Measurements from ENCODE around the gene ZGRF1. TPM values are rescaled to one million over a fixed set of nuclear protein-coding genes. Genes with fewer than 3 reads are reported as not detected.

The ZGRF1 gene
- total RNA-seq, 1 donor from 2014 or later = 2.7 TPM

- no peak for DNase-seq
- no peaks in the 10 kb centered on the region for H3K27me3 ChIP-seq (ENCODE audit: low read depth)
- no peak for TF ChIP-seq CTCF (IDR thresholded peaks at IDR 0.05; ENCODE audit: borderline replicate concordance)
- intact Hi-C loops (cut with micrococcal nuclease) = no loop called here
- H3K9me3 ChIP-seq (replicated peaks) = no peaks in the 10 kb centered on the region
- H3K4me3 ChIP-seq = no peak overlapping the region
- no peak overlapping the region for H3K27ac ChIP-seq (replicated peaks)
- H3K4me1 ChIP-seq = no peaks in the 10 kb centered on the region
- H3K36me3 ChIP-seq = peaks cover 22% of the 10 kb centered on the region
Observed at GRCh38 chr4:112585977-112586736, 50.6 kb downstream of the ZGRF1 start.

GRCh38 chr4:112567536-112567935 is 69.2 kb downstream of the ZGRF1 start:
- Histone ChIP-seq H3K36me3 (no peaks in the 10 kb centered on the region), H3K4me1 (no peaks in the 10 kb centered on the region), H3K4me3 (no peak overlapping the region), H3K27me3 (ENCODE audit: low read depth) (no peaks in the 10 kb centered on the region), H3K9me3 (replicated peaks) (no peaks in the 10 kb centered on the region), H3K27ac (replicated peaks) (no peak overlapping the region)
- intact Hi-C loops (cut with micrococcal nuclease) = no loop called here
- no peak for TF ChIP-seq CTCF (IDR thresholded peaks at IDR 0.05; ENCODE audit: borderline replicate concordance)
- DNase-seq = no peak

GRCh38 chr4:112564706-112565270 is 71.9 kb downstream of the ZGRF1 start:
- H3K4me1 ChIP-seq = no peaks in the 10 kb centered on the region
- H3K27me3 ChIP-seq (ENCODE audit: low read depth) = no peaks in the 10 kb centered on the region
- no peak overlapping the region for H3K27ac ChIP-seq (replicated peaks)
- H3K4me3 ChIP-seq = no peak overlapping the region
- TF ChIP-seq CTCF (IDR thresholded peaks at IDR 0.05; ENCODE audit: borderline replicate concordance) = no peak
- H3K9me3 ChIP-seq (replicated peaks) = no peaks in the 10 kb centered on the region
- no peak for DNase-seq
- intact Hi-C loops (cut with micrococcal nuclease) = no loop called here
- H3K36me3 ChIP-seq = no peaks in the 10 kb centered on the region

- intact Hi-C loops (cut with micrococcal nuclease) = no loop called here
- no peak for DNase-seq
- H3K27ac ChIP-seq (replicated peaks) = no peak overlapping the region
- no peaks in the 10 kb centered on the region for H3K4me1 ChIP-seq
- H3K27me3 ChIP-seq (ENCODE audit: low read depth) = no peaks in the 10 kb centered on the region
- no peak for TF ChIP-seq CTCF (IDR thresholded peaks at IDR 0.05; ENCODE audit: borderline replicate concordance)
- no peaks in the 10 kb centered on the region for H3K36me3 ChIP-seq
- no peaks in the 10 kb centered on the region for H3K9me3 ChIP-seq (replicated peaks)
- H3K4me3 ChIP-seq = no peak overlapping the region
Observed at GRCh38 chr4:112563431-112564200, 73.1 kb downstream of the ZGRF1 start.

GRCh38 chr4:112562254-112562879 is 74.3 kb downstream of the ZGRF1 start:
- no peak overlapping the region for H3K27ac ChIP-seq (replicated peaks)
- H3K27me3 ChIP-seq (ENCODE audit: low read depth) = no peaks in the 10 kb centered on the region
- H3K36me3 ChIP-seq = no peaks in the 10 kb centered on the region
- H3K4me3 ChIP-seq = no peak overlapping the region
- intact Hi-C loops (cut with micrococcal nuclease) = no loop called here
- no peak for TF ChIP-seq CTCF (IDR thresholded peaks at IDR 0.05; ENCODE audit: borderline replicate concordance)
- no peak for DNase-seq
- H3K9me3 ChIP-seq (replicated peaks) = no peaks in the 10 kb centered on the region
- H3K4me1 ChIP-seq = no peaks in the 10 kb centered on the region

All from left ventricle myocardium inferior (tissue), 1 donor.